Inflammatory macrophage treated with lipopolysaccharide for 1 hour (primary cell): ENCODE data around the gene KRT25.
"Not testable (repeated sequence)": the region's sequence is repeated elsewhere in the genome, so short reads cannot be mapped to it uniquely, and the experiment has no call there.

Experiments
- DNase-seq, 2 donors: peaks; one replicate each; pipeline ENCODE4 v3.0.0-alpha.2; 2020 to 2022

Gene KRT25

GRCh38 chr17:40751065-40751464 lies 4.1 kb downstream of the KRT25 start:
- DNase-seq: no peak

DNA sequence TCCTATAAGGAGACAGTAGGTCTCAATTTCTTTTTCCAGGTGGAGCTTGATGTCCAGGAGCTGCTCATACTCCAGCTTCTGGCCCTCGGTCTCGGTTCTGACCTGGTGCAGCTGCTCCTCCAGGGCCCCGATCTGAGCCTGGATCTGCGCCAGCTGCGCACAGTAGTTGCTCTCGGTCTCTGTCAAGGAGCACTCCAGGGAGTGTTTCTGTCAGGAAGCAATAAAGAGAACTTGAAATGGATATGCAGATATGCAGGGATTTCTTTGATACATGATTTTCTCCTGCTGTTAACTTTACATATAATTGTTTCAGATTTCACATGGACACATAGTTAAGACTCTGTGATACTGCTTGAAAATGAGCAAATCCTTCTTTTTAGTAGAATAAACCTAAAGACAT lies 4.7 kb downstream of the KRT25 start:
- DNase-seq: no peak

GRCh38 chr17:40748666-40749065 lies 6.5 kb downstream of the KRT25 start:
- DNase-seq: not testable (repeated sequence)

GRCh38 chr17:40738553-40738952 lies 16.6 kb downstream of the KRT25 start:
- DNase-seq: no peak

DNA sequence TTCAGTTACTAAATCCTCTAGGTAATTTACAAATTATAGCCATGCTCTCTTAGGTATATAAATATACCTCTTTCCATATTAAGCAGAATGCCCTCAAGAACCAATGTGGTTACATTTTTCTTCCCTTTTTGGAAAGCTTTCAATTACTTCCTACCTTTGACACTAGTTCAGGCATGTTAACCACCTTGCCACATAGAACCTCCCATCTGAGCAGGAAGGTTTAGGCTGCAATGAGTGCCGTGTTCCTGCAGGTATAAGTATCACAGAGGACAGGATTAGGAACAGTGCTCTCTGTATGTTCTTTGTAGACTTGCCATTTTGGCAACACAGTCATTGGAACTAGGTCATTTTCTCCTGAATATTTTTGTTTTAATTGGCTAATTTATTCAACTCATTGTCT lies 20.1 kb downstream of the KRT25 start:
- no peak for DNase-seq

GRCh38 chr17:40734018-40734417 lies 21.1 kb downstream of the KRT25 start:
- no peak for DNase-seq

- no peak for DNase-seq
Measured at GRCh38 chr17:40730970-40731369, 24.2 kb downstream of the KRT25 start.

DNA sequence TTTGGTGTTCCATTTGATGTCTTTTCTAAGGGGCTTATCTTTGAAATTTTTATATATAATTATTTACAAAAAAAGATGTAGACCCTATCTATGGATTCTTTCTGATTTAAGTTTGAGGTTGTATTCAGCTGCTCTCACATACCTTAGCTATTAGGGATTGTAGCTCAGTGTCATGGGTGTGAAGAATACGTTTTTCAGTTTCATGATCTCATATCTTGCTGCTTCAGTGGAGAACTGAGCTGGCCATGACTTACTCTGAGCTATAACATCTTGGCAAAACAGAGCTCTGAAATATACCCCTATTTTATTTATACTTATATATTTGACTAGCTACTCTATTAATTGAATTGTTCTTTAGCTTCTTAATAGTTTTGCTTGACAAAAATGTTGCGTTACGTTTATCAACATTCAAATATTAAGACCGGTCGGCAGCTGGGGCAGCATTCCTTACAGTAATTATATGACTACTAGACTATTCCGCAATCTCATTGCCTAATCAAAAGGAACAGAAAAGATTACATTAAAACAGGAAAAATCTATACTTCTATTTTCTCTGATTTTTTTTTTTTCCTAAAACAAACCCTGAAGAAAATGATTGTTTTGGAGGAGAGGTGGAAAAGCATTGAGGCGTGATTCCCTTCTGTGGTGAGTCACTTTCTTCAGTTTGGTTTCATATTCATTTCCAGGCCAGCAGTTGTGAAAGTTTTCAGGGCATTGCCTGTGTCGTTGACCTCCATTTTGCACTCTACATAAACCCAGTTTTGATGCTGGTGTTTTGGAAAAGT lies 27.5 kb downstream of the KRT25 start:
- DNase-seq: no peak

GRCh38 chr17:40726919-40727318 lies 28.2 kb downstream of the KRT25 start:
- DNase-seq: no peak

- no peak for DNase-seq
Measured at GRCh38 chr17:40724656-40725055, 30.5 kb downstream of the KRT25 start.

DNA sequence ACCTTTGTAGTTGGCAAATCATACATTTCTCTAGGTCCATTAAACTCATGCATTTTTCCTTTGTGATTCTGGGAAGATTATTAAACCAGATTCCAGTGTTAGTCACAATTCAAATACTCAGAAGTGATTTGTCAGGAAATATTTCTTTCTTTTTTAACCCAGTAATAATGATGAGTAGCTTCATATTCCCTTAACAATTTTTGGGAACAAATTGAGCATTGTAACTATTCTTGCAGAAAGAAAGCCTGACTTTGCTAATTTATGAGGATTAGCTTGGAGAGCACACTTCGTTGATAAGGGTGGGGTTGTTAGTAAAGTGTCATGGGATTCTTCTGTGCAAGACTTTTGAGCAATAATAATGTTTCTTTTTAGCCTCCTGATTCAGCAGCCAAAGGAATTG lies 32.9 kb downstream of the KRT25 start:
- no peak for DNase-seq

DNA sequence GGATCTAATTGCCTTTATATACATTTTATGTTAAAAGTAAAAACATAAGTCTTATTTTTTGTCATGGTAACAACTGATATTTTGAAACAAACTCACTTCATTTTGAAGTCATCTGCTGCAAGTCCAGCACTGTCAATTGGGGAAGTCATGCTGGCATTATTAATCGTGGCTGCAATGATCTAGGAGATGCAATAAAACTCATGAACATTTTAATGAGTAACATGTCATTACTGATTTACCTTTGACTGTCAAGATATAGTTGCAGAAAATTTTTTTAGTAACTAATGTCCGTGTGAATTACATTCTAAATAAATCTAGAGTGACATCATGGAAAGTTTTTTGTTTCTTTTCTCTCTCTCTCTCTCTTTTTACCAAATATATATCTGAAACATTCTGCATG lies 34.2 kb downstream of the KRT25 start:
- DNase-seq: no peak

DNA sequence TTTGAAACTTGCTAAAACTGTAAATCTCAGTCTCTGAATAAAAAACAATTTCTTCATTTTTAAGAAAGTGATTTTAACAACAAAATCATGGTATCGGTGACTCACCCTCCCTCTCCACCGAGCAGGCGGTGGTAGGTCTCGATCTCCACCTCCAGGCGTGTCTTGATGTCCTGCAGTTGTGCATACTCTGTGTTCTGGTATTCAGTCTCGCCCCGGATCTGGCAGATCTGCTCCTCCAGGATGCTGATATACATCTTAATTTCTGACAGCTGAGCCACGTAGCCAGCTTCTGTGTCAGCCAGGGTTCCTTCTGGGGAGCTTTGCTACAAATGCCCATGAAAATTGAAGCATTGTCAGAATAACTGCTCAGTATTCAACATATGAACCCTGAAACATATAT lies 36.2 kb downstream of the KRT25 start:
- no peak for DNase-seq

- no peak for DNase-seq
Measured at GRCh38 chr17:40717776-40718175, 37.4 kb downstream of the KRT25 start.

- DNase-seq: no peak
Measured at GRCh38 chr17:40714473-40714872, 40.7 kb downstream of the KRT25 start.

GRCh38 chr17:40707745-40708144 lies 47.4 kb downstream of the KRT25 start:
- peak; percentile 10 to 11 for DNase-seq

- DNase-seq: no peak
Measured at GRCh38 chr17:40705584-40705983, 49.5 kb downstream of the KRT25 start.

- no peak for DNase-seq
Measured at GRCh38 chr17:40703652-40704051, 51.5 kb downstream of the KRT25 start, which contains the start of gene KRT24. KRT24 (minus strand) TSS chr17:40703752; CDS start chr17:40703693, 59 bp downstream.

- no peak for DNase-seq
Measured at GRCh38 chr17:40702271-40702670, 52.9 kb downstream of the KRT25 start.

DNA sequence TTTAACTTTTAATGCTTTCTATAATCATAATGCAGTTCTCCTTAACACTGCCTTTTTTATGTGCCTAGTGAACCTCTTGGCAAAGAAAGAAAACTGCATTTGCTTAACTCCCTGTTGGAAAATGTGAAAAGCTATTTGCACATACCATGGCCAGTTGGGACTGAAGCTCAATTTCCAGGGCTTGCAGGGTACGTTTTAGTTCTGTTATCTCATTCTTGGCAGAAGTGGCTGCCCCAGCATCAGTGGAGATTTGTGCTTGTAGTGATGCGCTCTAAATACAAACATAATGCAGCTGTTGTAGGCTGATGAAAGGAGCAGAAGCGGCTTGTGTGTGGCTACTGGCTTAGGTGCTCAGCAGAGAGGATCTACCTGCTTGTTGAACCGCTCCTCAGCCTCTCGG lies 55.3 kb downstream of the KRT25 start:
- no peak for DNase-seq

DNA sequence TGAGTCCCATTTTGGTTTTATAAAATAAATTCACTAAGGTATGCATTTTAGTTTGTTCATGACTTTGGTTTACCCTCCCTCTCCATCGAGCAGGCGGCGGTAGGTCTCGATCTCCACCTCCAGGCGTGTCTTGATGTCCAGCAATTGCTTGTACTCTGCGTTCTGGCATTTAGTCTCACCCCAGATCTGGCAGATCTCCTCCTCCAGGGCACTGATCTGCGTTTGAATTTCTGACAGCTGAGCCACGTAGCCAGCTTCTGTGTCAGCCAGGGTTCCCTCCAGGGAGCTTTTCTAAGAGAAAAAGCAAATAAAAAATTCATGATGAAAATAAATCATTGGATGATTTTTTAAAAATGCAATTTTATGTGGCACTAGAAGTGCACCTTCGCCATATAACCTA lies 55.8 kb downstream of the KRT25 start:
- no peak for DNase-seq
